Stomach (tissue), 4 donors: ENCODE measurements around the gene BCL2.

Source experiments
- CTCF ChIP-seq, 7 experiments: fragments of 450-650 bp in 4 of 7; fragments of 200-600 bp in 3 of 7; sonication (generic) in 3 of 7; IDR thresholded peaks; one replicate each; pipeline ENCODE4 v1.5.1; 2016 to 2019; ENCODE audit warnings: antibody characterized with exemption in 7 of 7, control low read depth in 2 of 7, mild to moderate bottlenecking in 1 of 7
- POLR2A ChIP-seq, 4 donors: fragments of 450-650 bp; IDR thresholded peaks; one replicate each; pipeline ENCODE4 v1.6.1; 2016; ENCODE audit warnings: antibody characterized with exemption in 4 of 4, control low read depth in 2 of 4, mild to moderate bottlenecking in 1 of 4, moderate library complexity in 1 of 4

GRCh38 chr18:63317982-63318888 is 1.3 kb downstream of the BCL2 start:
- TF ChIP-seq CTCF (IDR thresholded peaks at IDR 0.05) (peak in 5 of 7 experiments; percentile 43 to 59 (median 57)), POLR2A (IDR thresholded peaks at IDR 0.05) (no peak)
